ENCODE measurements around the gene HPGD.

Gene HPGD

GRCh38 chr4:174545268-174545667, 23.0 kb upstream of the HPGD start:
- Histone ChIP-seq H3K4me3 (ENCODE audit: low read length) (no peak overlapping the region), H3K27me3 (ENCODE audit: control insufficient read depth, insufficient read depth, low read length) (no peaks in the 10 kb centered on the region), H3K9ac (ENCODE audit: low read length) (no peak overlapping the region), H3K9me3 (ENCODE audit: control insufficient read depth, low read depth, low read length) (no peaks in the 10 kb centered on the region), H3K4me1 (ENCODE audit: control insufficient read depth, low read depth, low read length) (peaks cover 2% of the 10 kb centered on the region), H3K27ac (ENCODE audit: low read length) (no peak overlapping the region), H3K36me3 (ENCODE audit: control insufficient read depth, low read depth, low read length) (no peaks in the 10 kb centered on the region)

GRCh38 chr4:174544496-174544895, 22.2 kb upstream of the HPGD start:
- no peaks in the 10 kb centered on the region for H3K9me3 ChIP-seq (ENCODE audit: control insufficient read depth, low read depth, low read length)
- H3K27ac ChIP-seq (ENCODE audit: low read length) = no peak overlapping the region
- H3K36me3 ChIP-seq (ENCODE audit: control insufficient read depth, low read depth, low read length) = no peaks in the 10 kb centered on the region
- H3K4me3 ChIP-seq (ENCODE audit: low read length) = no peak overlapping the region
- H3K4me1 ChIP-seq (ENCODE audit: control insufficient read depth, low read depth, low read length) = no peaks in the 10 kb centered on the region
- no peak overlapping the region for H3K9ac ChIP-seq (ENCODE audit: low read length)
- no peaks in the 10 kb centered on the region for H3K27me3 ChIP-seq (ENCODE audit: control insufficient read depth, insufficient read depth, low read length)

GRCh38 chr4:174540175-174540574, 17.9 kb upstream of the HPGD start:
- Histone ChIP-seq H3K9me3 (ENCODE audit: control insufficient read depth, low read depth, low read length) (no peaks in the 10 kb centered on the region), H3K36me3 (ENCODE audit: control insufficient read depth, low read depth, low read length) (no peaks in the 10 kb centered on the region), H3K27me3 (ENCODE audit: control insufficient read depth, insufficient read depth, low read length) (no peaks in the 10 kb centered on the region), H3K9ac (ENCODE audit: low read length) (no peak overlapping the region), H3K4me3 (ENCODE audit: low read length) (no peak overlapping the region), H3K4me1 (ENCODE audit: control insufficient read depth, low read depth, low read length) (no peaks in the 10 kb centered on the region), H3K27ac (ENCODE audit: low read length) (no peak overlapping the region)

- no peaks in the 10 kb centered on the region for H3K27me3 ChIP-seq (ENCODE audit: control insufficient read depth, insufficient read depth, low read length)
- H3K4me1 ChIP-seq (ENCODE audit: control insufficient read depth, low read depth, low read length) = no peaks in the 10 kb centered on the region
- H3K36me3 ChIP-seq (ENCODE audit: control insufficient read depth, low read depth, low read length) = no peaks in the 10 kb centered on the region
- no peak overlapping the region for H3K9ac ChIP-seq (ENCODE audit: low read length)
- no peak overlapping the region for H3K27ac ChIP-seq (ENCODE audit: low read length)
- H3K4me3 ChIP-seq (ENCODE audit: low read length) = no peak overlapping the region
- H3K9me3 ChIP-seq (ENCODE audit: control insufficient read depth, low read depth, low read length) = no peaks in the 10 kb centered on the region
Observed at GRCh38 chr4:174539571-174539970, 17.3 kb upstream of the HPGD start.

GRCh38 chr4:174538876-174539250, 16.6 kb upstream of the HPGD start:
- H3K9ac ChIP-seq (ENCODE audit: low read length) = no peak overlapping the region
- H3K9me3 ChIP-seq (ENCODE audit: control insufficient read depth, low read depth, low read length) = no peaks in the 10 kb centered on the region
- no peak overlapping the region for H3K4me3 ChIP-seq (ENCODE audit: low read length)
- no peaks in the 10 kb centered on the region for H3K4me1 ChIP-seq (ENCODE audit: control insufficient read depth, low read depth, low read length)
- H3K36me3 ChIP-seq (ENCODE audit: control insufficient read depth, low read depth, low read length) = no peaks in the 10 kb centered on the region
- H3K27me3 ChIP-seq (ENCODE audit: control insufficient read depth, insufficient read depth, low read length) = no peaks in the 10 kb centered on the region
- H3K27ac ChIP-seq (ENCODE audit: low read length) = no peak overlapping the region

GRCh38 chr4:174538123-174538875, 16.0 kb upstream of the HPGD start:
- H3K4me3 ChIP-seq (ENCODE audit: low read length) = no peak overlapping the region
- H3K36me3 ChIP-seq (ENCODE audit: control insufficient read depth, low read depth, low read length) = no peaks in the 10 kb centered on the region
- no peaks in the 10 kb centered on the region for H3K4me1 ChIP-seq (ENCODE audit: control insufficient read depth, low read depth, low read length)
- no peak overlapping the region for H3K27ac ChIP-seq (ENCODE audit: low read length)
- H3K9ac ChIP-seq (ENCODE audit: low read length) = no peak overlapping the region
- H3K9me3 ChIP-seq (ENCODE audit: control insufficient read depth, low read depth, low read length) = no peaks in the 10 kb centered on the region
- no peaks in the 10 kb centered on the region for H3K27me3 ChIP-seq (ENCODE audit: control insufficient read depth, insufficient read depth, low read length)

- no peak overlapping the region for H3K27ac ChIP-seq (ENCODE audit: low read length)
- no peaks in the 10 kb centered on the region for H3K9me3 ChIP-seq (ENCODE audit: control insufficient read depth, low read depth, low read length)
- H3K4me3 ChIP-seq (ENCODE audit: low read length) = no peak overlapping the region
- H3K36me3 ChIP-seq (ENCODE audit: control insufficient read depth, low read depth, low read length) = no peaks in the 10 kb centered on the region
- no peaks in the 10 kb centered on the region for H3K4me1 ChIP-seq (ENCODE audit: control insufficient read depth, low read depth, low read length)
- no peaks in the 10 kb centered on the region for H3K27me3 ChIP-seq (ENCODE audit: control insufficient read depth, insufficient read depth, low read length)
- H3K9ac ChIP-seq (ENCODE audit: low read length) = no peak overlapping the region
Observed at GRCh38 chr4:174537634-174538033, 15.3 kb upstream of the HPGD start.

GRCh38 chr4:174534461-174534860, 12.2 kb upstream of the HPGD start:
- H3K36me3 ChIP-seq (ENCODE audit: control insufficient read depth, low read depth, low read length) = no peaks in the 10 kb centered on the region
- no peak overlapping the region for H3K4me3 ChIP-seq (ENCODE audit: low read length)
- H3K9me3 ChIP-seq (ENCODE audit: control insufficient read depth, low read depth, low read length) = no peaks in the 10 kb centered on the region
- no peaks in the 10 kb centered on the region for H3K27me3 ChIP-seq (ENCODE audit: control insufficient read depth, insufficient read depth, low read length)
- no peak overlapping the region for H3K27ac ChIP-seq (ENCODE audit: low read length)
- no peak overlapping the region for H3K9ac ChIP-seq (ENCODE audit: low read length)
- H3K4me1 ChIP-seq (ENCODE audit: control insufficient read depth, low read depth, low read length) = peaks cover 8% of the 10 kb centered on the region

- H3K9ac ChIP-seq (ENCODE audit: low read length) = no peak overlapping the region
- H3K27me3 ChIP-seq (ENCODE audit: control insufficient read depth, insufficient read depth, low read length) = no peaks in the 10 kb centered on the region
- H3K4me3 ChIP-seq (ENCODE audit: low read length) = no peak overlapping the region
- H3K9me3 ChIP-seq (ENCODE audit: control insufficient read depth, low read depth, low read length) = no peaks in the 10 kb centered on the region
- H3K27ac ChIP-seq (ENCODE audit: low read length) = no peak overlapping the region
- no peaks in the 10 kb centered on the region for H3K36me3 ChIP-seq (ENCODE audit: control insufficient read depth, low read depth, low read length)
- H3K4me1 ChIP-seq (ENCODE audit: control insufficient read depth, low read depth, low read length) = peaks cover 11% of the 10 kb centered on the region
Observed at GRCh38 chr4:174532445-174532844, 10.2 kb upstream of the HPGD start.

GRCh38 chr4:174531486-174531885, 9.2 kb upstream of the HPGD start:
- no peak overlapping the region for H3K27ac ChIP-seq (ENCODE audit: low read length)
- H3K27me3 ChIP-seq (ENCODE audit: control insufficient read depth, insufficient read depth, low read length) = no peaks in the 10 kb centered on the region
- H3K4me1 ChIP-seq (ENCODE audit: control insufficient read depth, low read depth, low read length) = peaks cover 11% of the 10 kb centered on the region
- H3K4me3 ChIP-seq (ENCODE audit: low read length) = no peak overlapping the region
- no peaks in the 10 kb centered on the region for H3K36me3 ChIP-seq (ENCODE audit: control insufficient read depth, low read depth, low read length)
- H3K9me3 ChIP-seq (ENCODE audit: control insufficient read depth, low read depth, low read length) = no peaks in the 10 kb centered on the region
- H3K9ac ChIP-seq (ENCODE audit: low read length) = no peak overlapping the region

GRCh38 chr4:174528226-174528625, 5.9 kb upstream of the HPGD start:
- Histone ChIP-seq H3K27me3 (ENCODE audit: control insufficient read depth, insufficient read depth, low read length) (peaks cover 12% of the 10 kb centered on the region), H3K27ac (ENCODE audit: low read length) (no peak overlapping the region), H3K9me3 (ENCODE audit: control insufficient read depth, low read depth, low read length) (no peaks in the 10 kb centered on the region), H3K36me3 (ENCODE audit: control insufficient read depth, low read depth, low read length) (no peaks in the 10 kb centered on the region), H3K4me1 (ENCODE audit: control insufficient read depth, low read depth, low read length) (peaks cover 11% of the 10 kb centered on the region), H3K4me3 (ENCODE audit: low read length) (no peak overlapping the region), H3K9ac (ENCODE audit: low read length) (no peak overlapping the region)

GRCh38 chr4:174526731-174527130, 4.4 kb upstream of the HPGD start:
- Histone ChIP-seq H3K4me3 (ENCODE audit: low read length) (no peak overlapping the region), H3K27ac (ENCODE audit: low read length) (no peak overlapping the region), H3K4me1 (ENCODE audit: control insufficient read depth, low read depth, low read length) (peaks cover 7% of the 10 kb centered on the region), H3K9ac (ENCODE audit: low read length) (no peak overlapping the region), H3K27me3 (ENCODE audit: control insufficient read depth, insufficient read depth, low read length) (peaks cover 27% of the 10 kb centered on the region), H3K36me3 (ENCODE audit: control insufficient read depth, low read depth, low read length) (no peaks in the 10 kb centered on the region), H3K9me3 (ENCODE audit: control insufficient read depth, low read depth, low read length) (no peaks in the 10 kb centered on the region)

Data from iPS-18a (cell line).